HepG2 (cell line): ENCODE measurements around the gene REEP2. TPM values are rescaled to one million over a fixed set of nuclear protein-coding genes. Genes with fewer than 3 reads are reported as not detected.

Source experiments
- ARHGAP35 ChIP-seq: sonication (generic); formaldehyde crosslinking; IDR thresholded peaks from 2 replicates; pipeline ENCODE4 v1.9.0; 2022; ENCODE audit warnings: mild to moderate bottlenecking, inconsistent platforms, moderate library complexity, missing genetic modification reagents, borderline replicate concordance
- NFYC ChIP-seq: IDR thresholded peaks from 2 replicates; pipeline ENCODE4 v1.6.1; 2016; ENCODE audit warnings: missing genetic modification reagents, missing compliant biosample characterization
- THAP11 ChIP-seq: IDR thresholded peaks from 2 replicates; pipeline ENCODE4 v1.6.1; 2016; ENCODE audit warnings: missing biosample characterization, missing genetic modification reagents
- TRIM24 ChIP-seq: sonication (generic); formaldehyde crosslinking; IDR thresholded peaks from 2 replicates; pipeline ENCODE4 v1.8.0; 2022; ENCODE audit warnings: mild to moderate bottlenecking, missing genetic modification reagents
- YEATS2 ChIP-seq: sonication (generic); formaldehyde crosslinking; IDR thresholded peaks from 2 replicates; pipeline ENCODE4 v1.4.0; 2020; ENCODE audit warnings: missing genetic modification reagents, borderline replicate concordance
- ZKSCAN1 ChIP-seq: fragments of 150-350 bp; IDR thresholded peaks from 2 replicates; pipeline ENCODE4 v1.6.1; 2014; ENCODE audit warnings: low read length
- ZNF234 ChIP-seq: sonication (generic); formaldehyde crosslinking; conservative IDR thresholded peaks from 2 replicates; pipeline ENCODE4 v1.5.1; 2020; ENCODE audit warnings: mild to moderate bottlenecking, missing genetic modification reagents
- ZNF382 ChIP-seq: sonication (generic); formaldehyde crosslinking; IDR thresholded peaks from 2 replicates; pipeline ENCODE4 v1.5.0; 2020; ENCODE audit warnings: missing genetic modification reagents, mild to moderate bottlenecking, borderline replicate concordance
- polyA plus RNA-seq, 8 experiments: library from polyadenylated mRNA; depleted of rRNA in 3 of 8; stranded (reverse) in 7 of 8; unstranded in 1 of 8; fragments of >200 nt; fragmentation: Illumina TruSeq in 4 of 8; extraction: Trizol in 4 of 8; gene quantifications; 2 replicates each; pipeline versions ENCODE4 v1.2.1 to v1.2.3, GENCODE V29; 2011 to 2016; ENCODE audit warnings: low read depth in 4 of 8, missing spikeins in 1 of 8, mixed read lengths in 1 of 8; ENCODE audit not compliant: insufficient read depth in 1 of 8
- total RNA-seq, 5 experiments: library from RNA; depleted of rRNA; stranded (reverse); fragments of >200 nt; fragmentation: Illumina TruSeq; extraction: Trizol; gene quantifications; 2 replicates each; pipeline ENCODE4 v1.2.3, GENCODE V29; 2016; ENCODE audit warnings: low read depth in 1 of 5
- TF ChIP-seq, protein P1 (sequence below): sonication (generic); formaldehyde crosslinking; IDR thresholded peaks from 2 replicates; pipeline ENCODE4 v1.8.1; 2023; ENCODE audit warnings: missing genetic modification reagents, mild to moderate bottlenecking, borderline replicate concordance
- TF ChIP-seq, protein P2 (sequence below): sonication (generic); formaldehyde crosslinking; IDR thresholded peaks from 2 replicates; pipeline ENCODE4 v1.5.1; 2020; ENCODE audit warnings: mild to moderate bottlenecking, missing genetic modification reagents, borderline replicate concordance
- TF ChIP-seq, protein P3 (sequence below): sonication (generic); formaldehyde crosslinking; IDR thresholded peaks from 2 replicates; pipeline ENCODE4 v1.4.0; 2020; ENCODE audit warnings: missing genetic modification reagents
- TF ChIP-seq, protein P4 (sequence below): sonication (generic); formaldehyde crosslinking; IDR thresholded peaks from 2 replicates; pipeline ENCODE4 v1.8.1; 2023; ENCODE audit warnings: missing genetic modification reagents, inconsistent platforms, borderline replicate concordance
- TF ChIP-seq, protein P5 (sequence below): sonication (generic); formaldehyde crosslinking; IDR thresholded peaks from 2 replicates; pipeline ENCODE4 v1.4.0; 2020; ENCODE audit warnings: missing genetic modification reagents, borderline replicate concordance
- TF ChIP-seq, protein P6 (sequence below): sonication (generic); formaldehyde crosslinking; IDR thresholded peaks from 2 replicates; pipeline ENCODE4 v1.4.0; 2020; ENCODE audit warnings: mild to moderate bottlenecking, low read depth, missing genetic modification reagents

Gene REEP2
- total and polyA plus RNA-seq, 2 of the 13 experiments (the other 11 are each of a cell fraction or from before 2014, with no cell fraction given) = 5.3 to 7.8 TPM

DNA sequence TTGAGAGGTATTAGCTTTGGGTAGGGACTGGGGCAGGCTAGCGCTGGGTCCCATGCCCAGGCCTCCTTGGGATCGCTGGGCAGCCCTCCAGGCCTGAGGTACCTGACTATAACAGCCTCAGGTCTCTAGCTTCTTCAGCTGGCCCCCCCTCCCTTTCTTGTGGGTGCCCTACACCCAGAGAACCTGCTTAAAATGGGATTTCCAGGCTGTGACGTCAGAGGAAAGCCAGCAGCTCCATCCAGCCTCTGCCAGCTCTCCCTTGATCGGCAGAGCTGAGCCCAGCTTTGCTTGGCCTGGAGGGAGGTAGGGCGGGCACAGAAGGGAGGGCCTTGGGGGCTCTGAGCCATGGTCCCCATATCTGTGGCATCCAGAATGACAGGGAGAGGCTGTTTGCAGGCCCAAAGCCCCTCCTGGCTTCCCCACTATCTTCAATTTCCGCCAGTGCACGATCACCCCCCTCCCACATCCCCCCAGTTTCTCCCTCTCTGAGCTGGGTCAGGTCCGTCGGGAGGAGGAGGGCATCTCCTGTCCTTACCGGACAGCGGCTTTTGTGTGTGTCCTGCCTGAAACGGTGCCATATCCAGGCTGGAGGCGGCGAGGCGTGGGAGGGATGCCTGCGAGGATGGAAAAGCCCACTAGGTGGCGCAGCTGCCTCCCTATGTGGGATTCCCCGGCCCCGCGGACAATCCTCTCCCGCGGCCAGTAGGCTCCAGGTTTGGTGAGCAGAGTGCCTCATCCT is 10.8 kb downstream of the REEP2 start (continued):
- TF ChIP-seq, protein P1, sequence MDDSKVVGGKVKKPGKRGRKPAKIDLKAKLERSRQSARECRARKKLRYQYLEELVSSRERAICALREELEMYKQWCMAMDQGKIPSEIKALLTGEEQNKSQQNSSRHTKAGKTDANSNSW (CRISPR knock-in tag) = no peak
- TF ChIP-seq ZNF382 (CRISPR knock-in tag) (no peak), ZKSCAN1 (no peak), YEATS2 (peak; percentile 28; the same call in 1 of the 2 replicates), THAP11 (CRISPR knock-in tag) (peak; percentile 12; the same call in 1 of the 2 replicates), NFYC (no peak), ZNF234 (no peak), ARHGAP35 (CRISPR knock-in tag) (no peak), TRIM24 (CRISPR knock-in tag) (peak; percentile 25; the same call in 1 of the 2 replicates)
- TF ChIP-seq, protein P2, sequence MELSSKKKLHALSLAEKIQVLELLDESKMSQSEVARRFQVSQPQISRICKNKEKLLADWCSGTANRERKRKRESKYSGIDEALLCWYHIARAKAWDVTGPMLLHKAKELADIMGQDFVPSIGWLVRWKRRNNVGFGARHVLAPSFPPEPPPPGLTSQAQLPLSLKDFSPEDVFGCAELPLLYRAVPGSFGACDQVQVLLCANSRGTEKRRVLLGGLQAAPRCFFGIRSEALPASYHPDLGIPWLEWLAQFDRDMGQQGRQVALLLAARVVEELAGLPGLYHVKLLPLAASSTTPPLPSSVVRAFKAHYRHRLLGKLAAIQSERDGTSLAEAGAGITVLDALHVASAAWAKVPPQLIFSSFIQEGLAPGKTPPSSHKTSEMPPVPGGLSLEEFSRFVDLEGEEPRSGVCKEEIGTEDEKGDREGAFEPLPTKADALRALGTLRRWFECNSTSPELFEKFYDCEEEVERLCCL (CRISPR knock-in tag) = no peak
- TF ChIP-seq, protein P3, sequence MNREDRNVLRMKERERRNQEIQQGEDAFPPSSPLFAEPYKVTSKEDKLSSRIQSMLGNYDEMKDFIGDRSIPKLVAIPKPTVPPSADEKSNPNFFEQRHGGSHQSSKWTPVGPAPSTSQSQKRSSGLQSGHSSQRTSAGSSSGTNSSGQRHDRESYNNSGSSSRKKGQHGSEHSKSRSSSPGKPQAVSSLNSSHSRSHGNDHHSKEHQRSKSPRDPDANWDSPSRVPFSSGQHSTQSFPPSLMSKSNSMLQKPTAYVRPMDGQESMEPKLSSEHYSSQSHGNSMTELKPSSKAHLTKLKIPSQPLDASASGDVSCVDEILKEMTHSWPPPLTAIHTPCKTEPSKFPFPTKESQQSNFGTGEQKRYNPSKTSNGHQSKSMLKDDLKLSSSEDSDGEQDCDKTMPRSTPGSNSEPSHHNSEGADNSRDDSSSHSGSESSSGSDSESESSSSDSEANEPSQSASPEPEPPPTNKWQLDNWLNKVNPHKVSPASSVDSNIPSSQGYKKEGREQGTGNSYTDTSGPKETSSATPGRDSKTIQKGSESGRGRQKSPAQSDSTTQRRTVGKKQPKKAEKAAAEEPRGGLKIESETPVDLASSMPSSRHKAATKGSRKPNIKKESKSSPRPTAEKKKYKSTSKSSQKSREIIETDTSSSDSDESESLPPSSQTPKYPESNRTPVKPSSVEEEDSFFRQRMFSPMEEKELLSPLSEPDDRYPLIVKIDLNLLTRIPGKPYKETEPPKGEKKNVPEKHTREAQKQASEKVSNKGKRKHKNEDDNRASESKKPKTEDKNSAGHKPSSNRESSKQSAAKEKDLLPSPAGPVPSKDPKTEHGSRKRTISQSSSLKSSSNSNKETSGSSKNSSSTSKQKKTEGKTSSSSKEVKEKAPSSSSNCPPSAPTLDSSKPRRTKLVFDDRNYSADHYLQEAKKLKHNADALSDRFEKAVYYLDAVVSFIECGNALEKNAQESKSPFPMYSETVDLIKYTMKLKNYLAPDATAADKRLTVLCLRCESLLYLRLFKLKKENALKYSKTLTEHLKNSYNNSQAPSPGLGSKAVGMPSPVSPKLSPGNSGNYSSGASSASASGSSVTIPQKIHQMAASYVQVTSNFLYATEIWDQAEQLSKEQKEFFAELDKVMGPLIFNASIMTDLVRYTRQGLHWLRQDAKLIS (CRISPR knock-in tag) = no peak
- TF ChIP-seq, protein P4, sequence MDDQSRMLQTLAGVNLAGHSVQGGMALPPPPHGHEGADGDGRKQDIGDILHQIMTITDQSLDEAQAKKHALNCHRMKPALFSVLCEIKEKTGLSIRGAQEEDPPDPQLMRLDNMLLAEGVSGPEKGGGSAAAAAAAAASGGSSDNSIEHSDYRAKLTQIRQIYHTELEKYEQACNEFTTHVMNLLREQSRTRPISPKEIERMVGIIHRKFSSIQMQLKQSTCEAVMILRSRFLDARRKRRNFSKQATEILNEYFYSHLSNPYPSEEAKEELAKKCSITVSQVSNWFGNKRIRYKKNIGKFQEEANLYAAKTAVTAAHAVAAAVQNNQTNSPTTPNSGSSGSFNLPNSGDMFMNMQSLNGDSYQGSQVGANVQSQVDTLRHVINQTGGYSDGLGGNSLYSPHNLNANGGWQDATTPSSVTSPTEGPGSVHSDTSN (CRISPR knock-in tag) = no peak
- TF ChIP-seq, protein P5, sequence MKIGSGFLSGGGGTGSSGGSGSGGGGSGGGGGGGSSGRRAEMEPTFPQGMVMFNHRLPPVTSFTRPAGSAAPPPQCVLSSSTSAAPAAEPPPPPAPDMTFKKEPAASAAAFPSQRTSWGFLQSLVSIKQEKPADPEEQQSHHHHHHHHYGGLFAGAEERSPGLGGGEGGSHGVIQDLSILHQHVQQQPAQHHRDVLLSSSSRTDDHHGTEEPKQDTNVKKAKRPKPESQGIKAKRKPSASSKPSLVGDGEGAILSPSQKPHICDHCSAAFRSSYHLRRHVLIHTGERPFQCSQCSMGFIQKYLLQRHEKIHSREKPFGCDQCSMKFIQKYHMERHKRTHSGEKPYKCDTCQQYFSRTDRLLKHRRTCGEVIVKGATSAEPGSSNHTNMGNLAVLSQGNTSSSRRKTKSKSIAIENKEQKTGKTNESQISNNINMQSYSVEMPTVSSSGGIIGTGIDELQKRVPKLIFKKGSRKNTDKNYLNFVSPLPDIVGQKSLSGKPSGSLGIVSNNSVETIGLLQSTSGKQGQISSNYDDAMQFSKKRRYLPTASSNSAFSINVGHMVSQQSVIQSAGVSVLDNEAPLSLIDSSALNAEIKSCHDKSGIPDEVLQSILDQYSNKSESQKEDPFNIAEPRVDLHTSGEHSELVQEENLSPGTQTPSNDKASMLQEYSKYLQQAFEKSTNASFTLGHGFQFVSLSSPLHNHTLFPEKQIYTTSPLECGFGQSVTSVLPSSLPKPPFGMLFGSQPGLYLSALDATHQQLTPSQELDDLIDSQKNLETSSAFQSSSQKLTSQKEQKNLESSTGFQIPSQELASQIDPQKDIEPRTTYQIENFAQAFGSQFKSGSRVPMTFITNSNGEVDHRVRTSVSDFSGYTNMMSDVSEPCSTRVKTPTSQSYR = no peak
- TF ChIP-seq, protein P6, sequence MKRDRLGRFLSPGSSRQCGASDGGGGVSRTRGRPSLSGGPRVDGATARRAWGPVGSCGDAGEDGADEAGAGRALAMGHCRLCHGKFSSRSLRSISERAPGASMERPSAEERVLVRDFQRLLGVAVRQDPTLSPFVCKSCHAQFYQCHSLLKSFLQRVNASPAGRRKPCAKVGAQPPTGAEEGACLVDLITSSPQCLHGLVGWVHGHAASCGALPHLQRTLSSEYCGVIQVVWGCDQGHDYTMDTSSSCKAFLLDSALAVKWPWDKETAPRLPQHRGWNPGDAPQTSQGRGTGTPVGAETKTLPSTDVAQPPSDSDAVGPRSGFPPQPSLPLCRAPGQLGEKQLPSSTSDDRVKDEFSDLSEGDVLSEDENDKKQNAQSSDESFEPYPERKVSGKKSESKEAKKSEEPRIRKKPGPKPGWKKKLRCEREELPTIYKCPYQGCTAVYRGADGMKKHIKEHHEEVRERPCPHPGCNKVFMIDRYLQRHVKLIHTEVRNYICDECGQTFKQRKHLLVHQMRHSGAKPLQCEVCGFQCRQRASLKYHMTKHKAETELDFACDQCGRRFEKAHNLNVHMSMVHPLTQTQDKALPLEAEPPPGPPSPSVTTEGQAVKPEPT (CRISPR knock-in tag) = no peak
